ENCODE data around the gene MAST1.
A peak's percentile ranks its signal among the peaks of the same experiment; 100 is the strongest.

MAST1 gene

DNA sequence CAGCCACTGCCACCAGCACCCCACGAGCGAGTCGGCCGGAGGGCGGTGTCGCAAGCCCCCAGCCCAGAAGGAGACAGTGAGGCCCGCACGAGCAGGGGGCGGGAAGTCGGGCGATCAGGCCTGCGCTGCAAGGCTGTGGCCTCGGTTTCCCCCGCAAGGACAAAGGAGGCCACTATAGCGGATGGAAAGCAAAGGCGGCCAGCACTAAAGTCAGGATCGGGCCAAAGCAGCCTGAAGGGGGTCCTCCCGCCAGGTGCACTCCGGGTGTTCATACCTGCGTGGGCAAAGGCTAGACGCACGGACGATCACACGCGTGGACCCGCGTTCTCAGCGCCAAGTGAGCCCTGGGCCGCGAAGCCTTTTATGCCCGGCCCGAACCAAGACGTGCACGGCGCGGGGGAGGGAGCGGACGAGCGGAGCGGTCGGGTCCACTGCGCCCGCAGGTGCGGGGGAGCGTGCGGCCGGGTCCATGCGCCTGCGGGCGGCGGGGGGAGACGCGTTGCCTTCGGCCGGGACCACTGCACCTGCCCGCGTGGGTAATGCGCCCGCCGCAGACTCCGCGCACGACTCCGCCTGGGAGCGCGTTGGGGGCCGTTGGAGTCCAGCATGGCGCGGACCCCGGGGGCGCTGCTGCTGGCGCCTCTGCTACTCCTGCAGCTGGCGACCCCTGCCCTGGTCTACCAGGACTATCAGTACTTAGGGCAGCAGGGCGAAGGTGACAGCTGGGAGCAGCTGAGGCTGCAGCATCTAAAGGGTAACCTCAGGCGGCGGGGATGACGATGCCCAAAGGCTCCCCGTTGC lies 36.6 kb upstream of the MAST1 start, which contains the start of the genes PRDX2 and THSD8:
Gene PRDX2 (minus strand): TSS at position 335 of the 801 bp plus-strand sequence. CDS start 539 bp downstream, outside the sequence.
Gene THSD8 (plus strand): TSS at position 604 of the 801 bp plus-strand sequence. CDS start 3 bp downstream, at position 607.
- H3K36me3 ChIP-seq (ENCODE audit: control insufficient read depth in 2 of 2, insufficient read depth in 1 of 2, low read length in 2 of 2): peaks cover 14 to 28% of the 10 kb centered on the region in 2 experiments; a peak in 2 of 3 replicates
- ChIA-PET POLR2A (interaction anchor here (0.6 to 2.8 kb wide), 3 partner anchors 10 to 962 kb away, joined by 3 to 18 read pairs (median 5); partner anchors contain the start of gene JUNB), CTCF (interaction anchor here (0.6 to 16.5 kb wide), 7 partner anchors 14 to 1984 kb away, joined by 3 to 386 read pairs (median 4); partner anchors contain the start of gene HOOK2)
- no peaks in the 10 kb centered on the region for H3K9me3 ChIP-seq (ENCODE audit: control insufficient read depth, insufficient read depth, low read depth, low read length)
- no peaks in the 10 kb centered on the region for H3K4me1 ChIP-seq (ENCODE audit: control insufficient read depth, insufficient read depth, low read length)
- peak within 1 kb of the TSS; percentile 86 for H3K4me3 ChIP-seq (ENCODE audit: low read depth, low read length)
- peak within 1 kb of the TSS; percentile 76; the same call in 1 of the 2 replicates for H3K27ac ChIP-seq (ENCODE audit: extremely low read depth, low read depth, low read length)
- TF ChIP-seq ZNF660 (tag by site-specific recombination; IDR thresholded peaks at IDR 0.05): peak; percentile 88
- TF ChIP-seq ZBTB17 (tag by site-specific recombination; IDR thresholded peaks at IDR 0.05): peak; percentile 44; the same call in 1 of the 2 replicates
- no peak for TF ChIP-seq SALL2 (tag by site-specific recombination; IDR thresholded peaks at IDR 0.05; ENCODE audit: borderline replicate concordance)
- no peak for TF ChIP-seq ZNF157 (tag by site-specific recombination; IDR thresholded peaks at IDR 0.05)
- no peak for TF ChIP-seq SCRT2 (tag by site-specific recombination; IDR thresholded peaks at IDR 0.05)
- no peak for TF ChIP-seq ZBTB1 (tag by site-specific recombination; IDR thresholded peaks at IDR 0.05)
- no peak for TF ChIP-seq IKZF3 (tag by site-specific recombination; IDR thresholded peaks at IDR 0.05)
- TF ChIP-seq YY1 (tag by site-specific recombination; IDR thresholded peaks at IDR 0.05): peak; percentile 66
- TF ChIP-seq ZNF114 (tag by site-specific recombination; IDR thresholded peaks at IDR 0.05): no peak
- no peak for TF ChIP-seq ZNF670 (tag by site-specific recombination; IDR thresholded peaks at IDR 0.05; ENCODE audit: low read depth)
- no peak for TF ChIP-seq ZNF366 (tag by site-specific recombination; conservative IDR thresholded peaks at IDR 0.05)
- no peak for TF ChIP-seq ZNF677 (tag by site-specific recombination; IDR thresholded peaks at IDR 0.05)
- TF ChIP-seq ZNF133 (tag by site-specific recombination; IDR thresholded peaks at IDR 0.05): no peak
- TF ChIP-seq ZNF10 (tag by site-specific recombination; IDR thresholded peaks at IDR 0.05): 0 out of 2 replicates have a peak, but pooled peaks have one; percentile 48
- TF ChIP-seq, protein P1, sequence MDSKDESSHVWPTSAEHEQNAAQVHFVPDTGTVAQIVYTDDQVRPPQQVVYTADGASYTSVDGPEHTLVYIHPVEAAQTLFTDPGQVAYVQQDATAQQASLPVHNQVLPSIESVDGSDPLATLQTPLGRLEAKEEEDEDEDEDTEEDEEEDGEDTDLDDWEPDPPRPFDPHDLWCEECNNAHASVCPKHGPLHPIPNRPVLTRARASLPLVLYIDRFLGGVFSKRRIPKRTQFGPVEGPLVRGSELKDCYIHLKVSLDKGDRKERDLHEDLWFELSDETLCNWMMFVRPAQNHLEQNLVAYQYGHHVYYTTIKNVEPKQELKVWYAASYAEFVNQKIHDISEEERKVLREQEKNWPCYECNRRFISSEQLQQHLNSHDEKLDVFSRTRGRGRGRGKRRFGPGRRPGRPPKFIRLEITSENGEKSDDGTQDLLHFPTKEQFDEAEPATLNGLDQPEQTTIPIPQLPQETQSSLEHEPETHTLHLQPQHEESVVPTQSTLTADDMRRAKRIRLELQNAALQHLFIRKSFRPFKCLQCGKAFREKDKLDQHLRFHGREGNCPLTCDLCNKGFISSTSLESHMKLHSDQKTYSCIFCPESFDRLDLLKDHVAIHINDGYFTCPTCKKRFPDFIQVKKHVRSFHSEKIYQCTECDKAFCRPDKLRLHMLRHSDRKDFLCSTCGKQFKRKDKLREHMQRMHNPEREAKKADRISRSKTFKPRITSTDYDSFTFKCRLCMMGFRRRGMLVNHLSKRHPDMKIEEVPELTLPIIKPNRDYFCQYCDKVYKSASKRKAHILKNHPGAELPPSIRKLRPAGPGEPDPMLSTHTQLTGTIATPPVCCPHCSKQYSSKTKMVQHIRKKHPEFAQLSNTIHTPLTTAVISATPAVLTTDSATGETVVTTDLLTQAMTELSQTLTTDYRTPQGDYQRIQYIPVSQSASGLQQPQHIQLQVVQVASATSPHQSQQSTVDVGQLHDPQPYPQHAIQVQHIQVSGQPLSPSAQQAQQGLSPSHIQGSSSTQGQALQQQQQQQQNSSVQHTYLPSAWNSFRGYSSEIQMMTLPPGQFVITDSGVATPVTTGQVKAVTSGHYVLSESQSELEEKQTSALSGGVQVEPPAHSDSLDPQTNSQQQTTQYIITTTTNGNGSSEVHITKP (tag by site-specific recombination; IDR thresholded peaks at IDR 0.05): peak; percentile 100
- no peak for TF ChIP-seq ZNF747 (tag by site-specific recombination; IDR thresholded peaks at IDR 0.05)
- no peak for TF ChIP-seq GFI1B (tag by site-specific recombination; IDR thresholded peaks at IDR 0.05)
- TF ChIP-seq ZNF148 (tag by site-specific recombination; IDR thresholded peaks at IDR 0.05; ENCODE audit: borderline replicate concordance): no peak
- TF ChIP-seq ZNF174 (tag by site-specific recombination; IDR thresholded peaks at IDR 0.05): no peak
- no peak for TF ChIP-seq ZNF664 (tag by site-specific recombination; IDR thresholded peaks at IDR 0.05)
- TF ChIP-seq ZNF140 (tag by site-specific recombination; IDR thresholded peaks at IDR 0.05): no peak
- TF ChIP-seq ZNF629 (tag by site-specific recombination; IDR thresholded peaks at IDR 0.05): no peak; the same call in 1 of the 2 replicates
- TF ChIP-seq, protein P2, sequence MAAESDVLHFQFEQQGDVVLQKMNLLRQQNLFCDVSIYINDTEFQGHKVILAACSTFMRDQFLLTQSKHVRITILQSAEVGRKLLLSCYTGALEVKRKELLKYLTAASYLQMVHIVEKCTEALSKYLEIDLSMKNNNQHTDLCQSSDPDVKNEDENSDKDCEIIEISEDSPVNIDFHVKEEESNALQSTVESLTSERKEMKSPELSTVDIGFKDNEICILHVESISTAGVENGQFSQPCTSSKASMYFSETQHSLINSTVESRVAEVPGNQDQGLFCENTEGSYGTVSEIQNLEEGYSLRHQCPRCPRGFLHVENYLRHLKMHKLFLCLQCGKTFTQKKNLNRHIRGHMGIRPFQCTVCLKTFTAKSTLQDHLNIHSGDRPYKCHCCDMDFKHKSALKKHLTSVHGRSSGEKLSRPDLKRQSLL (tag by site-specific recombination; IDR thresholded peaks at IDR 0.05): no peak; the same call in 1 of the 2 replicates
- peak; percentile 47; the same call in 1 of the 2 replicates for TF ChIP-seq INSM2 (tag by site-specific recombination; IDR thresholded peaks at IDR 0.05)
- 0 out of 2 replicates have a peak, but pooled peaks have one; percentile 8 for TF ChIP-seq ZNF792 (tag by site-specific recombination; IDR thresholded peaks at IDR 0.05)
- peak; percentile 71; the same call in 1 of the 2 replicates for TF ChIP-seq REPIN1 (tag by site-specific recombination; IDR thresholded peaks at IDR 0.05; ENCODE audit: low read depth)
- TF ChIP-seq ZNF624 (tag by site-specific recombination; IDR thresholded peaks at IDR 0.05): no peak
